Activated T-cell treated with anti-CD3 and anti-CD28 coated beads, Interleukin-2, amount 50 U/mL, for 4 hours (primary cell): Measurements from ENCODE around the gene FAM13A. TPM values are rescaled to one million over a fixed set of nuclear protein-coding genes. Genes with fewer than 3 reads are reported as not detected.
A peak's percentile ranks its signal among the peaks of the same experiment; 100 is the strongest.

Experiments used
- ATAC-seq, 2 donors: fragments of 200-7000 bp; cut with Tn5 transposase; one replicate each; pipeline ENCODE4 v1.10.0; 2021
- DNase-seq: peaks from one replicate; pipeline ENCODE4 v3.0.0-alpha.2; 2020
- H3K27me3 Mint-ChIP-seq: one replicate; pipeline ENCODE4 v1.8.0; 2021; ENCODE audit warnings: low read depth, mixed read lengths
- H3K36me3 Mint-ChIP-seq: one replicate; pipeline ENCODE4 v1.8.0; 2022; ENCODE audit warnings: mixed read lengths; ENCODE audit not compliant: insufficient read depth
- H3K4me1 Mint-ChIP-seq: one replicate; pipeline ENCODE4 v1.8.0; 2021; ENCODE audit warnings: low read depth, mixed read lengths
- H3K4me3 Mint-ChIP-seq: one replicate; pipeline ENCODE4 v1.8.0; 2021; ENCODE audit warnings: mild to moderate bottlenecking, moderate library complexity, mixed read lengths
- H3K9me3 Mint-ChIP-seq: one replicate; pipeline ENCODE4 v1.8.0; 2021; ENCODE audit warnings: mixed read lengths
- total RNA-seq, 3 donors: library from RNA; stranded (reverse); gene quantifications; one replicate each; pipeline ENCODE4 v1.2.1, GENCODE V29; 2021

The FAM13A gene
- total RNA-seq, 3 donors from 2014 or later, result 0.38 to 0.86 (median 0.63) TPM

DNA sequence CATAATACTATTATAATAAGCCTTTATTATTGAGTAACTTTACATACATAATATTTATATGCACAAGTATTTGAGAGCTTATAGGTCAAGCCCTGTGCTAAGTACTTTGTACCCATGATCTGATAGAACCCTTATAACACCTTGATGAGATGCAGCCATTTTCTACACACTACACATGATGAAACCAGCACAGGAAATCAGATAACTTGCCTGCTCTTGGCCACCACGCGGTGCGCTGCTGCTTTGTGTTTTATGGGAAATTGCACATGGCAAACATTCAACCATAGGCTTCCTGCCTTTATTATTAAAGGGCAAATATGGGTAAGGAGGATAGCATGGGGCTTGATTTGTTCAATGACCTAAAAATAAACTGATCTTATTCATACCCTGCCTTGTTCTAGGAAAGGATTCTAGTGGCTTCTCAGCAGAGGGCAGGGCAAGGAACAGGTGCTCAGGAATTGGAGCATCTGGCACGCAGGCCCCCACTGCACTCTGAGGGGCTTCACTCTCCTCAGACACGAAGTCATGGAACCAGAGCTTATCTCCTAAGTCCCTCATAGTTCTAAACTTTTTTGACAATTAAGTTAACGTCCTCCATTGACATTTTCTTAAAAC, 327.7 kb downstream of the FAM13A start:
- Mint-ChIP-seq H3K4me1 (no peaks in the 10 kb centered on the region), H3K9me3 (no peaks in the 10 kb centered on the region), H3K27me3 (no peaks in the 10 kb centered on the region), H3K4me3 (no peak overlapping the region), H3K36me3 (peaks cover 15% of the 10 kb centered on the region)
- ATAC-seq (no peak), DNase-seq (no peak)

DNA sequence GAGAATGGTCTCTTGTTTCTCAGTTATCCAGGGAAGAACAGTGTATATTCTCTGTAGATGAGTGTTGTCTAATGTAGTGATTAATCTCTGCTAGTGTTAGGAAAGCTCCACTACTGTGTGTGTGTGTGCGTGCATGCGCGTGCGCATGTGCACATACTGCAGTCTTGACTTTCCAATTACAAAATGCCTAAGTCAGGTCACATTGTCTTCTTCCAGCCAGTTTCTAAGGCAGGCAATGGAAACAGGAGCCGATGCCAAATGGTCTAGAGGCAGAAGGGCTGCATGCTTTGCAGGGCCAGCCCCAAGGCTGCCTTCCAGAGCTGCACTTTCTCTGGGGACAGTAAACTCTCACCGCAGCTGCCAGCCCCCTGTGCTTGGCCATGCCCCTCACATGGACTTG, 328.8 kb downstream of the FAM13A start:
- no peaks in the 10 kb centered on the region for H3K4me1 Mint-ChIP-seq
- H3K36me3 Mint-ChIP-seq, result peaks cover 17% of the 10 kb centered on the region
- H3K27me3 Mint-ChIP-seq, result no peaks in the 10 kb centered on the region
- DNase-seq (no peak), ATAC-seq (no peak)
- H3K9me3 Mint-ChIP-seq, result no peaks in the 10 kb centered on the region
- H3K4me3 Mint-ChIP-seq, result no peak overlapping the region

DNA sequence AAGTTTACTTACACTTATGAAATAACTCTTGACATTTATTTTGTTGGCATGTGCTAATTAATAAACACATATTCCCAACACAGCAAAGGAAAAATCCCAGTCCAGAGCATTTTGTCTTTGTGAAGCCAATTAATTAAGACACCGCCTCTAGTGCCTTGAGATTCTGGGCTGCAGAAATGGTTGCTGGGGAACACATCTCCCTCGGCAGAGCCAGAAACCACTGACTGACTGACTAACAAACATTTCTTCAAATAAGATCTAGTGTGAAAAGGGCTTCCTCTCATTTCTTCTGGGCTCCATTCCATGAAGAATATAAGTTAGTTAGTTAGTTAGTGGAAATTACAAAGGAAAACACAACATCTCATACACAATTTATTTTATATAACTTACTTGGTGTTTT, 331.0 kb downstream of the FAM13A start:
- H3K27me3 Mint-ChIP-seq, result no peaks in the 10 kb centered on the region
- no peaks in the 10 kb centered on the region for H3K4me1 Mint-ChIP-seq
- no peak for ATAC-seq
- no peak for DNase-seq
- no peaks in the 10 kb centered on the region for H3K9me3 Mint-ChIP-seq
- no peak overlapping the region for H3K4me3 Mint-ChIP-seq
- peaks cover 18% of the 10 kb centered on the region for H3K36me3 Mint-ChIP-seq

DNA sequence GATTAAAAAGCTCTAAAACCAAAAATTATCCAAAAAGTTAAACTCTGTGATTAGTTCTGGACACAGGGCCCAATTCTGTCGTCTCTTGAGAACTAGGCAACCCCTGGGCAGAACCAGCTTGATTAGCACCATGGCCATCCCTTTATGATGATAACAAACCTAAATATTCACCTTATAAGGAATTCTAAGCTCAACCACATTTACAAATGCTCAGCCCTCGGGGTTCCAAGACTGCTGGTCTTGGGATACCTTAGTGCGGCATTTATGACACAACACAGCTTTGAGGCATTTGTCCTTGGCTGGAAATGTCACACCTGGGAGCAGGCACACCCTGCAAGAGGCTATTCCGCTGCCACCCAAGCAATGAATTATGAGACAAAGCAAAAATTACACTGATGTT, 331.8 kb downstream of the FAM13A start:
- H3K36me3 Mint-ChIP-seq, result peaks cover 25% of the 10 kb centered on the region
- no peaks in the 10 kb centered on the region for H3K27me3 Mint-ChIP-seq
- H3K9me3 Mint-ChIP-seq, result no peaks in the 10 kb centered on the region
- no peaks in the 10 kb centered on the region for H3K4me1 Mint-ChIP-seq
- DNase-seq (no peak), ATAC-seq (no peak)
- H3K4me3 Mint-ChIP-seq, result no peak overlapping the region

DNA sequence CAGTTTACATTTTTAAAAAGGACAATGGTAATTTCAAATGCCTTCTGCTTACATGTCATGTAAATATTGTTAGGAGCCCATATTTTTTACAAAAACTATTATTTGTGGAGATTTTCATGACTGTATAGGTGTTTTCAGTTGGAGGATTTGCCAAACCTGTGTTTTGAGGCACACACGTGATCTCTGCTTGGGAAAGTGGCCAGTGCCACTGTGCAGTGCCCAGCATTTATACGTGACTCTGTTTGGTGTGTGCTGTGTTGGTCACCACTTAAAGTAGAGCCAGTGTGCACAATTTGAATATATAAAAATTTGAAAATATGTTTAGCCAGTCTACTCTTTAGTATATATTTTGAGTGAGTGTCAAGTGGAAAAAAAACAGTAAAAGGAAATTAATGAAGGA, 332.6 kb downstream of the FAM13A start:
- H3K27me3 Mint-ChIP-seq, result no peaks in the 10 kb centered on the region
- no peak for ATAC-seq
- no peaks in the 10 kb centered on the region for H3K4me1 Mint-ChIP-seq
- no peak overlapping the region for H3K4me3 Mint-ChIP-seq
- peaks cover 27% of the 10 kb centered on the region for H3K36me3 Mint-ChIP-seq
- DNase-seq, result no peak
- no peaks in the 10 kb centered on the region for H3K9me3 Mint-ChIP-seq

DNA sequence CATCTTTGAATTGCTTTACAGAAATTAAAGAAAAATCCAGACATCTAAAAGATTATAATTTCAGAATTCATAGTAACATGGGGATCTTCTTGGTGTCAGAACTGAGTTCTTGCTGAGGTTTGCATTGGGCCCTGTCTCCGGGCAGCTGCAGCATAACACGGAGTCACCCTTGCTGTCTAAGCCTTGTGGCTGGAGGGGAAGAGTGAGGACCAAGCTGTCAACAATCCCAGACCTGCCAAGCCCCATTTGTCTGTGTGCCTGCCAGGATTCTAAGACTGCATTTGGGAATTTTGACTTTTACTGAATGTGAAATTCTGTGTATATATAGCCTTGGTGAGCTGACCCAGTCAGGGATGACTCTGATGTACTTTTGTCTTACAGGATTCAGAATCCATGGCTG, 334.2 kb downstream of the FAM13A start:
- no peak for ATAC-seq

DNA sequence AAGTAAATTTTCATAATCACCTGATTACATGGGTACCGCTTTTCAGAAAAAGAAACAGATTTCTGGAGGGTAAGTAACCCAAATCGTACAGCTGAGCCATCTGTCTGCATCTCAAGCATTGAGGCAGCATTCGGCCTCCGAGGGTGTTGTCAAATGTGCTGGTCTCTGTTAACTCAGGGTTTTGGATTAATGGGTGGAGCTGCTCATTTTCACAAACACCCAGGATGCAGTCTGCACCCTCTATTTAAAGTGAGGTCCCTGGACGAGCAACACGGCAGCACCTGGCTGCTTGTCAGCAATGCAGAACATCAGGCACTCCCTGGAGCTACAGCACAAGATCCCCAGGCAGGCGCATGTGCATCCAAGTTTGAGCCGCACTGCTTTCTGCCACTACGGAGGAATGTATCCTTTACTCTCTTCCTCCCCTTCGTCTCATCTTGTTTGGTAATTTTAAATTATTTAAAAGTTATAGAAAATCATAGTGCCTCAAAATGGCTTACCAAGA, 334.7 kb downstream of the FAM13A start:
- DNase-seq, result no peak
- H3K4me1 Mint-ChIP-seq, result no peaks in the 10 kb centered on the region
- no peak overlapping the region for H3K4me3 Mint-ChIP-seq
- H3K9me3 Mint-ChIP-seq, result peaks cover 5% of the 10 kb centered on the region
- ATAC-seq, result no peak
- no peaks in the 10 kb centered on the region for H3K27me3 Mint-ChIP-seq
- H3K36me3 Mint-ChIP-seq, result peaks cover 40% of the 10 kb centered on the region

More for the DNA sequence above, 334.2 kb downstream of the FAM13A start:
- peaks cover 39% of the 10 kb centered on the region for H3K36me3 Mint-ChIP-seq
- H3K9me3 Mint-ChIP-seq, result peaks cover under 1% of the 10 kb centered on the region
- no peak for DNase-seq
- H3K27me3 Mint-ChIP-seq, result no peaks in the 10 kb centered on the region
- H3K4me3 Mint-ChIP-seq, result no peak overlapping the region
- no peaks in the 10 kb centered on the region for H3K4me1 Mint-ChIP-seq

DNA sequence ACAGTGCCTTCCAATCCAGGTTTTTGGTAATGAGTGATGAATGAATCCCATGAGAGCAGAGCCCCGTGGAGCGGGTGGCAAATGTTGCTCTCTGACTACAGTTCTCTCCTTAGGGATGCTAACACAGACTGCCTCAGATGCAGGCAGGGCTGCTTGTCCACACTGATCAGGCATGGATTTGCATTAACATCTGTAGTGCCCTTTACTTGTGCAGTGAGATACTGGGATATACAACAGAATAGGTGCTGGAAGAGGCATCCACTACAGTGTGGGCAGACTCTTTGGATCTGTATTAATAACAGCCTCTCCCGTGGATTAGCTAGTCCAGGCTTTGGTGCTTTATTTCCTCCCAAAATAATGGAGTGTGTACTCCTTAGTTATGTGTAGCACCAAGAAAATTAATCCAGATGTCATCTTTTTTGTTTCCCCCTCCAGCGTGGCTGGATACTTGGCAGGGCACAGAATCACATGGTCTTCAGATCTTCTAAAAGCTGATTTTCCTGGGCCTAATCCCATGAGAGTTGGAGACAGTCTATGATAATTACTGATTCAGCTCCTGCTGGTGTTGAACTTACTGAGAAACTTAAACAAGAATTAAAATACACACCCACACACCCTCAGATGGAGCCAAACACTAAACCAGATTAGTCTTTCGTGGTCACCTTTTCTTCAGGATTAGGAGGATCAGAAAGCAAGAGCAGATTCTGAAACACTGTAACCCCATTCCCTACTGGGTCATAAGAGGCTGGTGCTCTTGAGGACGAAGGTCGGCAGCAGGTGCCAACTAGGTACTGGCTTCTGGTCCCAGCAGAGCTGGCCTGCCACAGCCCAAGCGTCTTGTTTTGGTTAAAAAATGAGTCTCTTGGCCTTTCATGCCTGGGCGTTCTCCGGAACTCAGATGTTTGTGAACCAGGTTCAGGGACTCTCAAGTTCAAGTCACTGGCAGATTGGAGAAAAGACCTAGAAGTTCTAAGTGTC, 336.2 kb downstream of the FAM13A start:
- DNase-seq (no peak), ATAC-seq (no peak)
- H3K27me3 Mint-ChIP-seq, result no peaks in the 10 kb centered on the region
- peaks cover 47% of the 10 kb centered on the region for H3K36me3 Mint-ChIP-seq
- no peaks in the 10 kb centered on the region for H3K4me1 Mint-ChIP-seq
- H3K4me3 Mint-ChIP-seq, result no peak overlapping the region
- H3K9me3 Mint-ChIP-seq, result peaks cover 19% of the 10 kb centered on the region

DNA sequence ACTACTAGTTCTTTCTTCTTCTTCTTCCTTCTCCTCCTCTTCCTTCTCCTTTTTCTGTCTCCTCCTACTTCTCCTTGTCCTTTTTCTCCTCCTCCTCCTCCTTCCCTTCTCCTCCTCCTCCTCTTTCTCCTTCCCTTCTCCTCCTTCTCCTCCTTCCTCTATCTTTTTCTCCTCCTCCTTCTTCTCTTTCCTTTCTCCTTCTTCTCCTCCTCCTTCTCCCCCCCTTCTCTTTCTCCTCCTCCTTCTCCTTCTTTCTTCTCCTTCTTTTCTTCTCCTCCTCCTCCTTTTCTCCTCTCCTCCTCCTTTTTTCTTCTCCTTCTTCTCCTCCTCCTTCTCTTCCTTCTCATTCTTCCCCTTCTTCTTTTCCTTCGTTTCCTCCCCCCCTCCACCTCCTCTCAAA, 337.6 kb downstream of the FAM13A start:
- Mint-ChIP-seq H3K27me3 (no peaks in the 10 kb centered on the region), H3K36me3 (peaks cover 57% of the 10 kb centered on the region)

DNA sequence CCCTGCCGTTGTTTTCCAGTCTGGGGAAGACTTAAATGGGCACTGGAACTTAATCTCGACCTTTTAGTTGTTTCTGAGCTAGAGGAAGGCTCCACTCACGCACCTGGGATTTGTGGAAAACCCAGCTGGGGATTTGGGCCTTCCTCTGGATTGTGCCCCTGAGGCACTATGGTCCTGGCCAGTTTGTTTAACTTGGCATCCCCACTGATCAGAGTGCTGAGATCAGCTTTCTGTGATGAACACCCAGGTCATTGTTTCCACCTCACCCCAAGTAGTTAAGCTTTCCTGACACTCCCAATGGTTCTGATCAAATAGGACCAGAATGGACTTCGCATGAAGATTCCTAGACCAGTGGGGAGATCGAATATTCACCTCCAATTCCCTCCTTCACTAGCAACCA, 338.9 kb downstream of the FAM13A start:
- ATAC-seq (no peak), DNase-seq (no peak)
- H3K27me3 Mint-ChIP-seq, result no peaks in the 10 kb centered on the region
- H3K4me3 Mint-ChIP-seq, result no peak overlapping the region
- peaks cover 63% of the 10 kb centered on the region for H3K36me3 Mint-ChIP-seq
- H3K4me1 Mint-ChIP-seq, result peaks cover 2% of the 10 kb centered on the region
- peaks cover 20% of the 10 kb centered on the region for H3K9me3 Mint-ChIP-seq

More for the DNA sequence above, 337.6 kb downstream of the FAM13A start:
- Mint-ChIP-seq H3K4me3 (no peak overlapping the region), H3K4me1 (peaks cover 2% of the 10 kb centered on the region), H3K9me3 (peaks cover 20% of the 10 kb centered on the region)
- no peak for DNase-seq
- no peak for ATAC-seq

DNA sequence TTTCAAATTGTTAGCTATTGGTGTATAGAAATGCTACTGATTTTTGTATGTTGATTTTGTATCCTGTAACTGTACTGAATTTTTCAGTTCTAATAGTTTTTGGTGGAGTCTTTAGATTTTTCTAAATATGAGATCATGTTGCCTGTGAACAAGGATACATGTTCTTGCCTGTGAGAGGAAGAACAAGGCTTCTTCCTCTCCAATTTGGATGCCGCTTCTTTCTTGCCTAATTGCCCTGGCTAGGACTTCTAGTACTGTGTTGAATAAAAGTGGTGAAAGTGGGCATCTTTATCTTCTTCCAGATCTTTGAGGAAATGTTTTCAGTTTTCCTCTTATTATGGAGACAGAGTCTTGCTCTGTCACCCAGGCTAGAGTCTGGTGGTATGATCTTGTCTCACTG, 343.2 kb downstream of the FAM13A start:
- no peak for ATAC-seq
- no peak for DNase-seq
- Mint-ChIP-seq H3K4me1 (peaks cover 4% of the 10 kb centered on the region), H3K36me3 (peaks cover 80% of the 10 kb centered on the region), H3K9me3 (peaks cover 31% of the 10 kb centered on the region), H3K27me3 (no peaks in the 10 kb centered on the region), H3K4me3 (no peak overlapping the region)

DNA sequence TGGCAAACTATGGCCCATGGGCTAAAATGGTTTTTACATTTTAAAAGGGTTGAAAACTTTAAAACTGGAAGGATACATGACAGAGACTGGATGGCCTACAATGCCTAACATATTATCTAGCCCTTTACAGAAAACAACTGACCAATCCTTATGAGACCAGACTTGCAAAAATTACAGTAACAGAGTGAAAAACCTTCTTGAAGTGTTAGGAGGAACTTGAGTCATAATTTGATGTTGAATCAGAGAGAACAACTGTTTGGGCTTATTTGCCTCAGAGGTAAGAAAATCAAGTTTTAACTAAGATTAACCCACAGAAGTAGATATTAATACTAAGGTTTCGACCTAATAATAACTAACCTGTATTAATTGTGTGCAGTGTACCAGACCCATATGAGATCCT, 347.0 kb downstream of the FAM13A start:
- Mint-ChIP-seq H3K4me1 (peaks cover 4% of the 10 kb centered on the region), H3K36me3 (peaks cover 69% of the 10 kb centered on the region), H3K27me3 (no peaks in the 10 kb centered on the region), H3K9me3 (peaks cover 11% of the 10 kb centered on the region), H3K4me3 (no peak overlapping the region)
- ATAC-seq (peak in 1 of 2 donors; percentile 28), DNase-seq (no peak)

DNA sequence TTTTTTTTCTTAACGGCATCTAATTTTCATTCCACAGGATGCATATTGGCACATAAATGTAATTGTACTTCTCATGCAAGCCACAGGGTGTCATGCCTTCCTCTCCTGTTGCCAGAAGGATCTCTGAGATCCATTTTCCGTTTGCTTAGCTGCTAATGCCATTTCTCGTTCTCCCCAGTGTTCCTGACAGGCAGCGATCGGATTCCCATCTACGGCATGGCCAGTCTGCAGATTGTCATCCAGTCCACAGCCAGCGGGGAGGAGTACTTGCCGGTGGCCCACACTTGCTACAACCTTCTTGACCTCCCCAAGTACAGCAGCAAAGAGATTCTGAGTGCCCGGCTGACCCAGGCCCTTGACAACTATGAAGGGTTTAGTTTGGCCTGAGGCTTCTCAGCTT, 350.4 kb downstream of the FAM13A start:
- H3K27me3 Mint-ChIP-seq, result no peaks in the 10 kb centered on the region
- DNase-seq, result no peak
- peaks cover 55% of the 10 kb centered on the region for H3K36me3 Mint-ChIP-seq

DNA sequence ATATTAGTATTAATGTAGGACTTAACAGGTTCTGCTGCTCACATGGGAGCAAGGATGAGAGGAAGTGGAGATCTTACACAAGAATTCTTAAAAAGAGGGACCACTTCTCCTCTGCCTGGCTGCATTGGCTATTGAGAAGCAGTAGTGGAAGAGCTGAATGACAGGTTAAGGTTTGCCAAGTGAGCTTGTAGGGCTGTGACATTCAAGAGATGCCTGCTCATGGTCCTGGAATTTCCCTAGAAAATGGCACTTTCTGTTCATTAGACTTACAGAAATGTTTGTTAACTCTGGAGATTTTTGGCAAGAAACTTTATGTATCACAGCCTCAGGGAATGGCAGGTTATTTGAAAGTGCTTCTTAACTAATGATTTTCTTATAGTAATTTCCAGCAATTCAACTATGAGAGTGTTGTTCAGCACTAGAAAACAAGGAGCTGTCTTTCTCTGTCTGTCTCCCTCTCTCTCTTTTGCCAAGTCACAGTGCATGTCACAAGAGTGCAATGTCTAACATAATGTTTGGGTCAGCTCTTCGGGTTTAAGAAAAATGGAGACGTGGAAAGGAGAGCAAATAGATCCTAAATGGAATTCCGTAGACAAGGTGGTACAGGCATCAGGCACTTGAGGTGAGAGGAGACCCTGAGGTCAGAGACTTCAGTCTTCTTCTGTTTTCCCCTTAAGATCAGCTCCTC, 351.0 kb downstream of the FAM13A start:
- Mint-ChIP-seq H3K4me1 (peaks cover 3% of the 10 kb centered on the region), H3K4me3 (no peak overlapping the region), H3K9me3 (no peaks in the 10 kb centered on the region), H3K36me3 (peaks cover 52% of the 10 kb centered on the region), H3K27me3 (no peaks in the 10 kb centered on the region)
- no peak for ATAC-seq
- no peak for DNase-seq

More for the DNA sequence above, 350.4 kb downstream of the FAM13A start:
- H3K4me1 Mint-ChIP-seq, result peaks cover 3% of the 10 kb centered on the region
- ATAC-seq, result no peak
- H3K9me3 Mint-ChIP-seq, result peaks cover under 1% of the 10 kb centered on the region
- no peak overlapping the region for H3K4me3 Mint-ChIP-seq
